Keratinocyte (primary cell): ENCODE results near the gene BRD3OS.

Experiments used
- CTCF ChIP-seq, 3 experiments: IDR thresholded peaks in 1 of 3; conservative IDR thresholded peaks in 1 of 3; optimal IDR thresholded peaks in 1 of 3; 2 replicates in 2 of 3; 3 replicates in 1 of 3; pipeline versions ENCODE3 to v1.5.1; 2011; ENCODE audit warnings: low read length in 3 of 3, mild to moderate bottlenecking in 3 of 3, moderate library complexity in 2 of 3, control low read depth in 1 of 3, inconsistent platforms in 1 of 3; ENCODE audit not compliant: insufficient read depth in 2 of 3; ENCODE audit errors: extremely low read depth in 1 of 3
- EZH2 ChIP-seq: IDR thresholded peaks from one replicate; pipeline ENCODE4 v1.6.1; 2012; ENCODE audit warnings: inconsistent platforms, mild to moderate bottlenecking, low read length, moderate library complexity

- TF ChIP-seq CTCF (optimal IDR thresholded peaks at IDR 0.05 in 1 of 3, IDR thresholded peaks at IDR 0.05 in 1 of 3, conservative IDR thresholded peaks at IDR 0.05 in 1 of 3; ENCODE audit: extremely low read depth in 1 of 3, insufficient read depth in 2 of 3, low read length in 3 of 3) (no peak), EZH2 (no peak)
Measured at GRCh38 chr9:134032456-134033222, 7.4 kb downstream of the BRD3OS start.
